PC-3 (cell line): ENCODE data around the gene SKOR1.

Experiments used
- EZH2 ChIP-seq: fragments of 300-600 bp; sonication (generic); IDR thresholded peaks from one replicate; pipeline ENCODE4 v1.6.1; 2017; ENCODE audit warnings: antibody characterized with exemption, mild to moderate bottlenecking, low read length; ENCODE audit not compliant: unreplicated experiment
- EZH2phosphoT487 ChIP-seq: fragments of 300-600 bp; sonication (generic); IDR thresholded peaks from 2 replicates; pipeline ENCODE4 v1.6.1; 2018; ENCODE audit warnings: mild to moderate bottlenecking, antibody characterized with exemption, low read length, borderline replicate concordance
- TF ChIP-seq, protein P1 (sequence below): fragments of 300-600 bp; sonication (generic); conservative IDR thresholded peaks from 2 replicates; pipeline ENCODE4 v1.5.1; 2017; ENCODE audit warnings: antibody characterized with exemption, low read depth, mild to moderate bottlenecking, low read length

DNA sequence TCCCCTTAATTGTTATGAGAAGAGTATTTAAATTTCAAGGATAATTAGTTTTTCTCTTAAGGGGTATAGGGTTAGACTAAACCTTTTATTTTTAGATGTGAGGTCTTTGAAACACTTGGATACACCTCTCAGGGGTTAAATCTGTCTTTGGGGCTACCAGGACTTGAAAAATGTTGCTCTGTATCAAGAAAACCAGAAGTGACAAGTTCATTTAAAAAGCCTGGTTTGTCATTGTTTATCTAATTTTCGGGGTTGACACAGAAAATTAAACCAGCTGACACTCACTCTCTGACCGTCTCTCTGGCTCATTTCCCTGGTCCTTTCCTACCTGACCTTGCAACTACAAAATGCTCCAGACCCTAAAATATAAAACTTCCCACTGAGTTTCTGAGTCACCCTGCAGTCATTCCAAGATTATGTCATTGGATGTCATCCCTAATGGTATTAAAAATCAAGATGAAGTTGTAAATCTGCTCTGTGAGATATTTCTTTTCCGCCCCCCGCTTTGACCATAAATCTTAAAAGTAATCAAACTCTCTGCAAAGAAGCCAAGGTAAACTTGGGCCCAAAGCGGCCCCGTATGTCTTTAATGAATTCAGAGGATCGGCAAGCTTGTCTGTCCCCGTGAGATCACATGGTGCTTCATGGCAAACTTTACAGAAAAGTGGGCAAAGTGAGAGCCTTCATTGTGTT is 32.9 kb upstream of the SKOR1 start:
- TF ChIP-seq, protein P1, sequence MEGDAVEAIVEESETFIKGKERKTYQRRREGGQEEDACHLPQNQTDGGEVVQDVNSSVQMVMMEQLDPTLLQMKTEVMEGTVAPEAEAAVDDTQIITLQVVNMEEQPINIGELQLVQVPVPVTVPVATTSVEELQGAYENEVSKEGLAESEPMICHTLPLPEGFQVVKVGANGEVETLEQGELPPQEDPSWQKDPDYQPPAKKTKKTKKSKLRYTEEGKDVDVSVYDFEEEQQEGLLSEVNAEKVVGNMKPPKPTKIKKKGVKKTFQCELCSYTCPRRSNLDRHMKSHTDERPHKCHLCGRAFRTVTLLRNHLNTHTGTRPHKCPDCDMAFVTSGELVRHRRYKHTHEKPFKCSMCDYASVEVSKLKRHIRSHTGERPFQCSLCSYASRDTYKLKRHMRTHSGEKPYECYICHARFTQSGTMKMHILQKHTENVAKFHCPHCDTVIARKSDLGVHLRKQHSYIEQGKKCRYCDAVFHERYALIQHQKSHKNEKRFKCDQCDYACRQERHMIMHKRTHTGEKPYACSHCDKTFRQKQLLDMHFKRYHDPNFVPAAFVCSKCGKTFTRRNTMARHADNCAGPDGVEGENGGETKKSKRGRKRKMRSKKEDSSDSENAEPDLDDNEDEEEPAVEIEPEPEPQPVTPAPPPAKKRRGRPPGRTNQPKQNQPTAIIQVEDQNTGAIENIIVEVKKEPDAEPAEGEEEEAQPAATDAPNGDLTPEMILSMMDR = no peak
- TF ChIP-seq EZH2phosphoT487 (no peak), EZH2 (no peak)
